Activated T-helper 17 cell treated with anti-CD3 and anti-CD28 coated beads, Interleukin-2, amount 50 U/mL, for 72 hours (primary cell): ENCODE measurements around the gene PARPBP. TPM values are rescaled to one million over a fixed set of nuclear protein-coding genes. Genes with fewer than 3 reads are reported as not detected.
"Not testable (repeated sequence)": the region's sequence is repeated elsewhere in the genome, so short reads cannot be mapped to it uniquely, and the experiment has no call there.

Source experiments
- ATAC-seq: fragments of 150-1000 bp; cut with Tn5 transposase; replicated peaks from 2 replicates; pipeline ENCODE4 v1.10.0; 2021; ENCODE audit warnings: mild to moderate bottlenecking, moderate library complexity
- H3K27ac Mint-ChIP-seq: one replicate; pipeline ENCODE4 v1.8.0; 2022; ENCODE audit warnings: mixed read lengths
- H3K27me3 Mint-ChIP-seq: one replicate; pipeline ENCODE4 v1.8.0; 2022; ENCODE audit warnings: mixed read lengths
- H3K36me3 Mint-ChIP-seq: one replicate; pipeline ENCODE4 v1.8.0; 2022; ENCODE audit warnings: low read depth, mild to moderate bottlenecking, mixed read lengths
- H3K4me1 Mint-ChIP-seq: one replicate; pipeline ENCODE4 v1.8.0; 2022; ENCODE audit warnings: mixed read lengths
- H3K4me3 Mint-ChIP-seq: one replicate; pipeline ENCODE4 v1.8.0; 2022; ENCODE audit warnings: mild to moderate bottlenecking, mixed read lengths
- H3K9me3 Mint-ChIP-seq: one replicate; pipeline ENCODE4 v1.8.0; 2022; ENCODE audit warnings: mixed read lengths
- total RNA-seq, 2 donors: library from RNA; stranded (reverse); gene quantifications; one replicate each; pipeline ENCODE4 v1.2.3, GENCODE V29; 2022

The PARPBP gene
- total RNA-seq, 2 donors from 2014 or later = 23.7 to 35.2 TPM

GRCh38 chr12:102174761-102175160, 54.8 kb downstream of the PARPBP start:
- no peaks in the 10 kb centered on the region for H3K4me1 Mint-ChIP-seq
- no peaks in the 10 kb centered on the region for H3K36me3 Mint-ChIP-seq
- no peaks in the 10 kb centered on the region for H3K27me3 Mint-ChIP-seq
- no peak overlapping the region for H3K4me3 Mint-ChIP-seq
- no peaks in the 10 kb centered on the region for H3K9me3 Mint-ChIP-seq
- no peak for ATAC-seq
- no peak overlapping the region for H3K27ac Mint-ChIP-seq

DNA sequence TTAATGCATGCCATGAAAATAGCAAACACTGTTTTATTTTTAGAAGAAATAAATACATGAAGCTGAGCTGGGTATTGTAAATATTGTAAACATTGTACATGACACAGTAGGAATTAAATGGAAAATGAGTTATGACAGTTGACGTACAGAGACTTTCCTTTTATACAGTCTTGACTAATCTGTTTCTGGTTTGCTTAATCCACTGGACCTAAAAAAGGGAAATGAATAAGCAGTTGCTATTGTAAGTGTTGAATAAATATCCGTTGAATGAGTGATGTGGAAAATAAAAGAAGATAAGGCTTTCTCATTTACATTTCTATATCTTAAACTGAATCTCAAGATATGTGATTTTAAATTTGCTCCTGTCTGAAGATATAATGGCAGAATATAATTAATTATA, 62.7 kb downstream of the PARPBP start:
- Mint-ChIP-seq H3K4me1 (no peaks in the 10 kb centered on the region), H3K27ac (no peak overlapping the region), H3K27me3 (no peaks in the 10 kb centered on the region), H3K36me3 (no peaks in the 10 kb centered on the region), H3K9me3 (no peaks in the 10 kb centered on the region), H3K4me3 (no peak overlapping the region)
- ATAC-seq = peak; percentile 28

DNA sequence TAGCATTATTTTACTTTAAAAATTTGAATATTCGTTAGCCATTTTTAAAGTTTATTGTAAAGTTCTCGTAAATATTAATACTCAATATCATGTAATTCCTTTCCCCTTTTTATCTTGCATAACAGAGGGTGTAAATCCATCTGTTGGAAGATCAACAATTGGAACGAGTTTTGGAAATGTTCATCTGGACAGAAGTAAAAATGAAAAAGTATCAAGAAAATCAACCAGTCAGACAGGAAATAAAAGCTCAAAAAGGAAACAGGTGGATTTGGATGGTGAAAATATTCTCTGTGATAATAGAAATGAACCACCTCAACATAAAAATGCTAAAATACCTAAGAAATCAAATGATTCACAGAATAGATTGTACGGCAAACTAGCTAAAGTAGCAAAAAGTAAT, 75.8 kb downstream of the PARPBP start:
- H3K4me1 Mint-ChIP-seq = no peaks in the 10 kb centered on the region
- no peak overlapping the region for H3K27ac Mint-ChIP-seq
- no peaks in the 10 kb centered on the region for H3K9me3 Mint-ChIP-seq
- no peak overlapping the region for H3K4me3 Mint-ChIP-seq
- no peaks in the 10 kb centered on the region for H3K36me3 Mint-ChIP-seq
- ATAC-seq = no peak
- H3K27me3 Mint-ChIP-seq = no peaks in the 10 kb centered on the region

DNA sequence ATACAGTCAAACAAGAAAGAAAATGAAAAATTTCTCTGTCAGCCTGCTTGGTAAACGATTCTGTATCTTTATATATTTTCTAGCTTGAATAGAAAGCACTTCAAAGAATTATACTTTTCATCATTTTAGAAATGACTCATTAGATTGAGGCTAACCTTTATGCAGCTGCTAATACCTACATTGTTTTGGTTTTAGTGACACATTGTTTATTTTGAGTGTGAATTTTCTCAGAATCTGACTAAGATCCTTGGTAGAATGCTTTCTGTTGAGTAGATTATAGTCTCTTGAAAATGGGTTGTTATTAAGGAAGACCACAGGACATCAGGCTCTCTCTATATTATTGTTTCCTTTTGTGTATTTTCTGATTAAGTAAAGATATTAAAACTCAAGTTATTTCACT, 77.8 kb downstream of the PARPBP start, which contains the start of gene PMCH:
Gene PMCH (minus strand): TSS at position 45 of the 400 bp plus-strand sequence. CDS start 63 bp downstream, outside the sequence.
- Mint-ChIP-seq H3K9me3 (no peaks in the 10 kb centered on the region), H3K36me3 (no peaks in the 10 kb centered on the region), H3K4me3 (no peak within 1 kb of the TSS), H3K27ac (peak within 1 kb of the TSS; percentile 27), H3K4me1 (no peaks in the 10 kb centered on the region), H3K27me3 (no peaks in the 10 kb centered on the region)
- peak; percentile 99 for ATAC-seq

- no peaks in the 10 kb centered on the region for H3K4me1 Mint-ChIP-seq
- no peaks in the 10 kb centered on the region for H3K36me3 Mint-ChIP-seq
- H3K27me3 Mint-ChIP-seq = no peaks in the 10 kb centered on the region
- peaks cover 7% of the 10 kb centered on the region for H3K9me3 Mint-ChIP-seq
- ATAC-seq = no peak
- no peak overlapping the region for H3K27ac Mint-ChIP-seq
- no peak overlapping the region for H3K4me3 Mint-ChIP-seq
Observed at GRCh38 chr12:102201436-102202061, 81.6 kb downstream of the PARPBP start.

DNA sequence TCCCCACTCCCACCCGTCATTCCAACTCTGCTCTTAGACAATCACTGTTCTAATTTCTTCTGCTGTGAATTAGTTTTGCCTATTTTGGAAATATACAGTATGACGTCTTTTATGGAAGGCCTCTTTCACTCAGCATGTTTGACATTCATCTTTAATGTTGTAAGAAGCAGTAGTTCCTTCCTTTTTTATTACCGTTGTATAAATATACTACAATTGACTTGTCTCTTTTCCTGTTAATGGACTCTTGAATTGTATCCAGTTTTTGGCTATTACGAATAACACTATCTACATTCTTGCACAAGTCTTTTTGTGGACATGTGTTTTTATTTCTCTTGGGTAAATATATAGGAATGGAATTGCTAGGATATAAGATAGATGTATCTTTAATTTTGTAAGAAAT, 82.6 kb downstream of the PARPBP start:
- no peaks in the 10 kb centered on the region for H3K4me1 Mint-ChIP-seq
- H3K36me3 Mint-ChIP-seq = no peaks in the 10 kb centered on the region
- H3K9me3 Mint-ChIP-seq = peaks cover 7% of the 10 kb centered on the region
- H3K27ac Mint-ChIP-seq = no peak overlapping the region
- no peak for ATAC-seq
- no peak overlapping the region for H3K4me3 Mint-ChIP-seq
- no peaks in the 10 kb centered on the region for H3K27me3 Mint-ChIP-seq

- Mint-ChIP-seq H3K4me3 (no peak overlapping the region), H3K36me3 (no peaks in the 10 kb centered on the region), H3K9me3 (peaks cover 16% of the 10 kb centered on the region), H3K27ac (peak overlapping the region; percentile 9), H3K4me1 (no peaks in the 10 kb centered on the region), H3K27me3 (no peaks in the 10 kb centered on the region)
- ATAC-seq = peak; percentile 48
Observed at GRCh38 chr12:102204025-102204424, 84.0 kb downstream of the PARPBP start.

DNA sequence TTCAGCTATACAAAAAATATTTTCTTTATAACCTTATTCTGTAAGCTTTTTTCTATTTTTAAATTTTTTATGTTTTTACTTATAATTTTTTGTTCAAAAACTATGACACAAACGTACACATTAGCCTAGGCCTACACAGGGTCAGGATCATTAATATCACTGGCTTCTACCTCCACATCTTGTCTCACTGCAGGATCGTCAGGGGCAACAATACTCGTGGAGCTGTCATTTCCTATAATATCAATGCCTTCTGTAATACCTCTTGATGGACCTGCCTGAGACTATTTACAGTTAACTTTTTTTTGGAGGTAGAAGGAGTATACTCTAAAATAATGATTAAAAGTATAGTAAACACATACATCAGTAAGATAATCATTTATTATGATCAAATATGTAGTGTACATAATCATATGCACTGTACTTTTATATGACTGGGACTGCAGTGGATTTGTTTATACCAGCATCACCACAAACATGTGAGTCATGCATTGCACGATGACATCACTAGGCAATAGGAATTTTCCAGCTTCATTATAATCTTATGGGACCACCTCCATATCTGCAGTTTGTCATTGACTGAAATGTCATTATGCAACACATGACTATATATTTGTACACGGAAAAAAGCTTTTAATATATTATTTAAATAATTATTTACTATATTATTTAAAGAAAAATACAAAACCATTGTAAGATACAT, 96.2 kb downstream of the PARPBP start:
- no peak for ATAC-seq
- Mint-ChIP-seq H3K36me3 (no peaks in the 10 kb centered on the region), H3K27me3 (no peaks in the 10 kb centered on the region), H3K4me3 (no peak overlapping the region), H3K4me1 (no peaks in the 10 kb centered on the region), H3K9me3 (peaks cover 3% of the 10 kb centered on the region), H3K27ac (no peak overlapping the region)

- Mint-ChIP-seq H3K27ac (no peak overlapping the region), H3K9me3 (no peaks in the 10 kb centered on the region), H3K27me3 (no peaks in the 10 kb centered on the region), H3K36me3 (no peaks in the 10 kb centered on the region), H3K4me3 (no peak overlapping the region), H3K4me1 (no peaks in the 10 kb centered on the region)
- no peak for ATAC-seq
Observed at GRCh38 chr12:102220736-102221135, 100.8 kb downstream of the PARPBP start.

DNA sequence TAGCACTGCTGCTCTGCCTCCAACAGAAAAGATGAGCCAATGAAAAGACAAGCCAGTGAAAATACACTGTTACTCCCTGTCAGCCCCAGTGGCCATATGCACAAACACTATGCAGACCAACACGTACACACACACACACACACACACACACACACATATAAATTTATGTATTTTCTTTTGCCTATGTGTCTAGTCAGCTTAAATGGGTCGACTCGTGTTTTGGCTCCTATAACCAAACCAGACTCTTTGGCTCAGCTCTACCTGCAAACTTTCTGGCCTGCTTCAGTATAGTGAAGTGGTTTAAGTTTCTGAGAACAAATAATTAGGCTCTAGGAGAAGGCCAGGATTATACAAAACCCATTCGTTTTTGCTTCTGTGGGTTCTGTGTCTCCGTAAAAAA, 108.0 kb downstream of the PARPBP start:
- Mint-ChIP-seq H3K27ac (no peak overlapping the region), H3K36me3 (no peaks in the 10 kb centered on the region), H3K27me3 (no peaks in the 10 kb centered on the region), H3K4me3 (no peak overlapping the region), H3K4me1 (no peaks in the 10 kb centered on the region), H3K9me3 (no peaks in the 10 kb centered on the region)
- no peak for ATAC-seq

GRCh38 chr12:102232036-102232435, 112.1 kb downstream of the PARPBP start:
- Mint-ChIP-seq H3K27ac (no peak overlapping the region), H3K4me3 (no peak overlapping the region), H3K27me3 (peaks cover 4% of the 10 kb centered on the region), H3K9me3 (no peaks in the 10 kb centered on the region), H3K4me1 (no peaks in the 10 kb centered on the region), H3K36me3 (no peaks in the 10 kb centered on the region)
- no peak for ATAC-seq

- ATAC-seq = no peak
- Mint-ChIP-seq H3K4me3 (no peak overlapping the region), H3K36me3 (no peaks in the 10 kb centered on the region), H3K27me3 (peaks cover 5% of the 10 kb centered on the region), H3K27ac (no peak overlapping the region), H3K9me3 (peaks cover under 1% of the 10 kb centered on the region), H3K4me1 (no peaks in the 10 kb centered on the region)
Observed at GRCh38 chr12:102232446-102232845, 112.5 kb downstream of the PARPBP start.

- Mint-ChIP-seq H3K36me3 (no peaks in the 10 kb centered on the region), H3K4me3 (no peak overlapping the region), H3K4me1 (no peaks in the 10 kb centered on the region), H3K9me3 (peaks cover 5% of the 10 kb centered on the region), H3K27me3 (peaks cover 10% of the 10 kb centered on the region), H3K27ac (no peak overlapping the region)
- no peak for ATAC-seq
Observed at GRCh38 chr12:102234599-102234998, 114.6 kb downstream of the PARPBP start.

DNA sequence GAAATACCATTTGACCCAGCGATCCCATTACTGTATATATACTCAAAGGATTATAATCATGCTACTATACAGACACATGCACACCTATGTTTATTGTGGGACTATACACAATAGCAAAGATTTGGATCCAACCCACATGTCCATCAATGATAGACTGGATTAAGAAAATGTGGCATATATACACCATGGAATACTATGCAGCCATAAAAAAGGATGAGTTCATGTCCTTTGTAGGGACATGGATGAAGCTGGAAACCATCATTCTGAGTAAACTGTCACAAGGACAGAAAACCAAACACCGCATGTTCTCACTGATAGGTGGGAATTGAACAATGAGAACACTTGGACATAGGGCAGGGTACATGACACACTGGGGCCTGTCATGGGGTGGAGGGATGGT, 120.9 kb downstream of the PARPBP start:
- not testable (repeated sequence) for H3K36me3 Mint-ChIP-seq, ATAC-seq, H3K9me3 Mint-ChIP-seq, H3K27ac Mint-ChIP-seq, H3K27me3 Mint-ChIP-seq, H3K4me3 Mint-ChIP-seq, H3K4me1 Mint-ChIP-seq
